ENCODE data around the gene PPAN. TPM values are rescaled to one million over a fixed set of nuclear protein-coding genes. Genes with fewer than 3 reads are reported as not detected.

The PPAN gene
- total RNA-seq, 4 donors from 2014 or later, result 11.7 to 147 (median 24.7) TPM

- H3K9me3 ChIP-seq, result no peaks in the 10 kb centered on the region
- DNase-seq, result peak in 1 of 3 donors; percentile 51
- H3K36me3 ChIP-seq, result peaks cover 0 to 49% (median 0%) of the 10 kb centered on the region in 3 donors
Observed at GRCh38 chr19:10115392-10116084, 9.4 kb downstream of the PPAN start.

GRCh38 chr19:10116085-10116865, 10.1 kb downstream of the PPAN start:
- Histone ChIP-seq H3K4me1 (peaks cover 0 to 25% (median 18%) of the 10 kb centered on the region in 4 donors), H3K27me3 (no peaks in the 10 kb centered on the region), H3K27ac (no peak overlapping the region), H3K36me3 (peaks cover 0 to 41% (median 0%) of the 10 kb centered on the region in 3 donors), H3K4me3 (no peak overlapping the region), H3K9me3 (no peaks in the 10 kb centered on the region)
- DNase-seq, result peak in 1 of 3 donors; percentile 47
- no peak for TF ChIP-seq POLR2A (IDR thresholded peaks at IDR 0.05)
- TF ChIP-seq CTCF (IDR thresholded peaks at IDR 0.05), result no peak

More at GRCh38 chr19:10115392-10116084, 9.4 kb downstream of the PPAN start:
- Histone ChIP-seq H3K27me3 (no peaks in the 10 kb centered on the region), H3K27ac (no peak overlapping the region), H3K4me1 (peaks cover 0 to 32% (median 19%) of the 10 kb centered on the region in 4 donors), H3K4me3 (no peak overlapping the region)
- TF ChIP-seq CTCF (IDR thresholded peaks at IDR 0.05) (no peak), POLR2A (IDR thresholded peaks at IDR 0.05) (no peak)

- Histone ChIP-seq H3K4me3 (no peak overlapping the region), H3K4me1 (peaks cover 0 to 24% (median 17%) of the 10 kb centered on the region in 4 donors), H3K36me3 (peaks cover 0 to 38% (median 0%) of the 10 kb centered on the region in 3 donors), H3K27me3 (no peaks in the 10 kb centered on the region), H3K9me3 (no peaks in the 10 kb centered on the region), H3K27ac (no peak overlapping the region)
- no peak for TF ChIP-seq CTCF (IDR thresholded peaks at IDR 0.05)
- no peak for TF ChIP-seq POLR2A (IDR thresholded peaks at IDR 0.05)
- DNase-seq, result no peak
Observed at GRCh38 chr19:10116866-10117616, 10.9 kb downstream of the PPAN start.

- DNase-seq, result no peak
- Histone ChIP-seq H3K36me3 (peaks cover 0 to 38% (median 0%) of the 10 kb centered on the region in 3 donors), H3K27ac (peak overlapping the region in 3 of 4 donors; percentile 75 to 82 (median 80)), H3K27me3 (no peaks in the 10 kb centered on the region), H3K4me3 (peak overlapping the region; percentile 83 to 90 (median 86)), H3K9me3 (no peaks in the 10 kb centered on the region), H3K4me1 (peaks cover 0 to 10% (median 6%) of the 10 kb centered on the region in 4 donors)
- no peak for TF ChIP-seq CTCF (IDR thresholded peaks at IDR 0.05)
- TF ChIP-seq POLR2A (IDR thresholded peaks at IDR 0.05), result no peak
Observed at GRCh38 chr19:10118960-10119359, 12.8 kb downstream of the PPAN start.

GRCh38 chr19:10120538-10121189, 14.5 kb downstream of the PPAN start:
- Histone ChIP-seq H3K9me3 (no peaks in the 10 kb centered on the region), H3K27me3 (no peaks in the 10 kb centered on the region), H3K4me1 (peaks cover 0 to 10% (median 6%) of the 10 kb centered on the region in 4 donors), H3K27ac (peak overlapping the region; percentile 46 to 75 (median 54)), H3K36me3 (peaks cover 0 to 21% (median 0%) of the 10 kb centered on the region in 3 donors), H3K4me3 (no peak overlapping the region)
- DNase-seq, result no peak
- TF ChIP-seq CTCF (IDR thresholded peaks at IDR 0.05) (no peak), POLR2A (IDR thresholded peaks at IDR 0.05) (no peak)

All from Peyer's patch (tissue), 4 donors.